HG03439 (cell line): ENCODE data around the gene BSN.

Source experiments
- ATAC-seq: cut with Tn5 transposase; IDR thresholded peaks from one replicate; pipeline ENCODE4 v1.9.1; 2021; ENCODE audit warnings: mild to moderate bottlenecking, moderate library complexity; ENCODE audit not compliant: unreplicated experiment

BSN gene

DNA sequence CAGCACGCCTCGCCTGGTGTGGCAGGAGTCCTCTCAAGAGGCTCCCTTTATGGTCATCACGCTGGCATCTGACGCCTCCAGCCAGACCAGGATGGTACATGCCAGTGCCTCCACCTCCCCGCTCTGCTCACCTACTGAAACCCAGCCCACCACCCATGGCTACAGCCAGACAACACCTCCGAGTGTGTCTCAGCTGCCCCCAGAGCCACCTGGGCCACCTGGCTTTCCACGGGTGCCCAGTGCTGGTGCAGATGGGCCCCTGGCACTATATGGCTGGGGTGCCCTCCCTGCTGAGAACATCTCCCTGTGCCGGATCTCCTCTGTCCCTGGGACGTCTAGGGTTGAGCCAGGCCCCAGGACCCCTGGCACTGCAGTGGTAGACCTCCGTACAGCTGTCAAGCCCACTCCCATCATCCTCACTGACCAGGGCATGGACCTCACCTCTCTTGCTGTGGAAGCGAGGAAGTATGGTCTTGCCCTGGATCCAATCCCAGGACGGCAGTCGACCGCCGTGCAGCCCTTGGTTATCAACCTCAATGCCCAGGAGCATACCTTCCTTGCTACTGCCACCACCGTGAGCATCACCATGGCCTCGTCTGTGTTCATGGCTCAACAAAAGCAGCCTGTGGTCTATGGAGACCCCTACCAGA, 100.0 kb downstream of the BSN start:
- no peak for ATAC-seq

DNA sequence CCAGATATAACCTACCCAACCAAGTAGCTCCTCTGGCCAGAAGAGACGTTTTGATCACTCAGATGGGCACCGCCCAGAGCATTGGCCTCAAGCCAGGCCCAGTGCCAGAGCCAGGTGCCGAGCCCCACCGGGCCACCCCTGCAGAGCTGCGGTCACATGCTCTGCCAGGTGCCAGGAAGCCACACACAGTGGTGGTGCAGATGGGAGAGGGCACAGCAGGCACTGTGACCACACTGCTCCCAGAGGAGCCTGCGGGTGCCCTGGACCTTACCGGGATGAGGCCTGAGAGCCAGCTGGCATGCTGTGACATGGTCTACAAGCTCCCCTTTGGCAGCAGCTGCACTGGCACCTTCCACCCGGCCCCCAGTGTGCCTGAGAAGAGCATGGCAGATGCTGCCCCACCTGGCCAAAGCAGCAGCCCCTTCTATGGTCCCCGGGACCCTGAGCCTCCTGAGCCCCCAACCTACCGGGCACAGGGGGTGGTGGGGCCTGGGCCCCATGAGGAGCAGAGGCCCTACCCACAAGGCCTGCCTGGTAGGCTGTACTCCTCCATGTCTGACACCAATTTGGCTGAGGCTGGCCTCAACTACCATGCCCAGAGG, 100.8 kb downstream of the BSN start:
- no peak for ATAC-seq

DNA sequence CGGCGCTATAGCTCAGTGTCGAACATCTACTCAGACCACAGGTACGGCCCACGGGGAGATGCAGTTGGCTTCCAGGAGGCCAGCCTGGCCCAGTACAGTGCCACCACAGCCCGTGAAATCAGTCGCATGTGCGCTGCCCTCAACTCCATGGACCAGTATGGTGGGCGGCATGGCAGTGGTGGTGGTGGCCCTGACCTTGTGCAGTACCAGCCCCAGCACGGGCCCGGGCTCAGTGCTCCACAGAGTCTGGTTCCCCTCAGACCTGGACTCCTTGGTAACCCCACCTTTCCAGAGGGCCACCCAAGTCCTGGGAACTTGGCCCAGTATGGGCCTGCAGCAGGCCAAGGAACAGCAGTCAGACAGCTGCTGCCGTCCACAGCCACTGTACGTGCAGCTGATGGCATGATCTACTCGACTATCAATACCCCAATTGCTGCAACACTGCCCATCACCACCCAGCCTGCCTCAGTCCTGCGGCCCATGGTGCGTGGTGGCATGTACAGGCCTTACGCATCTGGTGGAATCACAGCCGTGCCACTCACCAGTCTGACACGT, 101.5 kb downstream of the BSN start:
- no peak for ATAC-seq

DNA sequence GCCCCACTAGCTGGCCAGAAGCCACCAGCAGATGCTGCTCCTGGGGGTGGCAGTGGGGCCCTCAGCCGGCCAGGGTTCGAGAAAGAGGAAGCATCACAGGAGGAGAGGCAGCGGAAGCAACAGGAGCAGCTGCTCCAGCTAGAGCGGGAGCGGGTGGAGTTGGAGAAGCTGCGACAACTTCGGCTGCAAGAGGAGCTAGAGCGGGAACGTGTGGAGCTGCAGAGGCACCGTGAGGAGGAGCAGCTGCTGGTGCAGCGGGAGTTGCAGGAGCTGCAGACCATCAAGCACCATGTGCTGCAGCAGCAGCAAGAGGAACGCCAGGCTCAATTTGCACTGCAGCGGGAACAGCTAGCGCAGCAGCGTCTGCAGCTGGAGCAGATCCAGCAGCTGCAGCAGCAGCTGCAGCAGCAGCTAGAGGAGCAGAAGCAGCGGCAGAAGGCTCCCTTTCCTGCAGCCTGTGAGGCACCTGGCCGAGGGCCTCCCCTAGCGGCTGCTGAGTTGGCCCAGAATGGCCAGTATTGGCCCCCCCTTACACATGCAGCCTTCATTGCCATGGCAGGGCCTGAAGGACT, 102.3 kb downstream of the BSN start:
- no peak for ATAC-seq

DNA sequence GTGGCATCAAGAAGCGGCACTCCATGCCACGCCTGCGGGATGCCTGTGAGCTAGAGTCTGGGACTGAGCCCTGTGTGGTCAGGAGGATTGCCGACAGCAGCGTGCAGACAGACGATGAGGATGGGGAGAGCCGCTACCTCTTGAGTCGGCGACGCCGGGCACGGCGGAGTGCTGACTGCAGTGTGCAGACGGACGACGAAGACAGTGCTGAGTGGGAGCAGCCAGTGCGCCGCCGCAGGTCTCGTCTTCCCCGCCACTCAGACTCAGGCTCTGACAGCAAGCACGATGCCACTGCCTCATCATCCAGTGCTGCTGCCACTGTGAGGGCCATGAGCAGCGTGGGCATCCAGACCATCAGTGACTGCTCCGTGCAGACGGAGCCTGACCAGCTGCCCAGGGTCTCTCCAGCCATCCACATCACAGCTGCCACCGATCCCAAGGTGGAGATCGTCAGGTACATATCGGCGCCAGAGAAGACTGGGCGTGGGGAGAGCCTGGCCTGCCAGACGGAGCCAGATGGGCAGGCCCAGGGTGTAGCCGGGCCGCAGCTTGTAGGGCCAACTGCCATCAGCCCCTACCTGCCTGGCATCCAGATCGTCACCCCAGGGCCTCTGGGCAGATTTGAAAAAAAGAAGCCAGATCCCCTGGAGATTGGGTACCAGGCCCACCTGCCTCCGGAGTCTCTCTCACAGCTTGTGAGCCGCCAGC, 103.1 kb downstream of the BSN start:
- no peak for ATAC-seq

DNA sequence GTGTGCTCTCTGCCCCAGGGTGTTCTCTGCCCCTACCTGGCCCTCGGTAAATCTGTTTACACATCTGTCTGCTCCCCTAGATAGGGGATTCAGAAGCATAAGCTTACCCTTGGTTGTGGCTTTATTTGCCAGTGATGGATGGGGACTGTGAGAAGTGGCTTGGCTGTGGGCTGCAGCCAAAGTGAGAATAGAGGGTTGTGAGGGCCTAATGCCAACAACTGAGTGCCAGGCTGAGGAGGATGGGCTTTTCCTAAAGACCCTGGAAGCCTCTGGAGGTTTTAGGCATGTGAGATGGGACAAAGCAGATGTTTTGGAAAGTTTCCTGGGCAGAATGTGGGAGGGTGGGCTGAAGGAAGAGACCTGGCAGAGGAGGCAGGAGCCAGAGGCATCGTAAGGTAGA, 104.4 kb downstream of the BSN start:
- ATAC-seq = no peak

DNA sequence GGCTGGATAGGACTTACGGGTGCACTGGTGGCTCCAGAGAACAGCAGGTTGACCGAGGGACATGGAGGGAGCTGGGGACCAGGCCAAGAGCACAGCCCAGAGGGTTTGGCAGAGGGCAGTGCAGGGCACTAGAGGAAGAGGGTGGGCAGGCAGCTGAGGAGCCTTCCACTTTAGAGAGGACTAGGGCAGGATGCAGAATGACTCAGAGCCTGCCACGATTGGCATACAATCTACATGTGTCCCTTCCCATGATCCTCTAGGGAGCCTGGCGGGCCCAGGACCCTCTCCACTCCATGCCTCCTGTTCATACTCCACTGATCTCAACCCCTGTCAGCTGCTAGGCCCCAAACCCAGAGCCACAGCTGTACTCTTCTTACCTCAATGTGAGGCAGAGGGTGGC, 105.5 kb downstream of the BSN start:
- ATAC-seq = no peak

DNA sequence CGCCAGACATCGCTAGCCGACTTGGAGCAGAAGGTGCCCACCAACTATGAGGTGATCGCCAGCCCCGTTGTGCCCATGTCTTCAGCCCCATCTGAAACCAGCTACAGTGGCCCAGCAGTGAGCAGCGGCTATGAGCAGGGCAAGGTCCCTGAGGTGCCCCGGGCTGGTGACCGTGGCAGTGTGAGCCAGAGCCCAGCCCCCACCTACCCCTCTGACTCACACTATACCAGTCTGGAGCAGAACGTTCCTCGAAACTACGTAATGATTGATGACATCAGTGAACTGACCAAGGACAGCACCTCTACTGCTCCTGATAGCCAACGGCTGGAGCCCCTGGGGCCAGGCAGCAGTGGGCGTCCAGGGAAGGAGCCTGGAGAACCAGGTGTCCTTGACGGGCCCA, 107.0 kb downstream of the BSN start:
- ATAC-seq = no peak

DNA sequence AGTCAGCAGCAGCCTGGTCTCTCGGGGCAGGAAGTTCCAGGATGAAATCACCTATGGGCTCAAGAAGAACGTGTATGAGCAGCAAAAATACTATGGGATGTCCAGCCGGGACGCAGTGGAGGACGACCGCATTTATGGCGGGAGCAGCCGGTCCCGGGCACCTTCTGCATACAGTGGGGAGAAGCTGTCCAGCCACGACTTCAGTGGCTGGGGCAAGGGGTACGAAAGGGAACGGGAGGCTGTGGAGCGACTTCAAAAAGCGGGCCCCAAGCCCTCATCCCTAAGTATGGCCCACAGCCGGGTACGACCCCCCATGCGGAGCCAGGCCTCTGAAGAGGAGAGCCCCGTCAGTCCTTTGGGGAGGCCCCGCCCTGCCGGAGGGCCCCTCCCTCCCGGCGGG, 107.7 kb downstream of the BSN start:
- ATAC-seq = no peak

DNA sequence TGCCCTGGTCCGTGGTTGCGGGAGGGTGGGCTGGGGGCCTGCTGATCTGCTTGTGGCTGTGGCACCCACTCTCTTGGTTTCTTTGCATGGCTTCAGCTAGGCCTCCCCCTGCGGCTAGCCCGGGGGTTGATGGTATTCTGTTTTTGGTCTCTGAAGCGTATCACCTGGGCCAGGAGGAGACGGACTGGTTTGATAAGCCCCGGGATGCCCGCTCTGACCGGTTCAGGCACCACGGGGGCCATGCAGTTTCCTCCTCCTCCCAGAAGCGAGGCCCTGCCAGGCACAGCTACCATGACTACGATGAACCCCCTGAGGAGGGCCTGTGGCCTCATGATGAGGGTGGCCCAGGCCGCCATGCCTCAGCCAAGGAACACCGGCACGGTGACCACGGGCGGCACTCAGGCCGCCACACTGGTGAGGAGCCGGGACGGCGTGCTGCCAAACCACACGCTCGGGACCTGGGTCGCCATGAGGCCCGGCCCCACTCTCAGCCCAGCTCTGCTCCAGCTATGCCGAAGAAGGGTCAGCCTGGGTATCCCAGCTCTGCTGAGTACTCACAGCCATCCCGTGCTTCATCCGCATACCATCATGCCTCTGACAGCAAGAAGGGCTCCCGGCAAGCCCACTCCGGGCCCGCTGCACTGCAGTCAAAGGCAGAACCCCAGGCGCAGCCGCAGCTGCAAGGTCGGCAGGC, 108.6 kb downstream of the BSN start:
- ATAC-seq = no peak

DNA sequence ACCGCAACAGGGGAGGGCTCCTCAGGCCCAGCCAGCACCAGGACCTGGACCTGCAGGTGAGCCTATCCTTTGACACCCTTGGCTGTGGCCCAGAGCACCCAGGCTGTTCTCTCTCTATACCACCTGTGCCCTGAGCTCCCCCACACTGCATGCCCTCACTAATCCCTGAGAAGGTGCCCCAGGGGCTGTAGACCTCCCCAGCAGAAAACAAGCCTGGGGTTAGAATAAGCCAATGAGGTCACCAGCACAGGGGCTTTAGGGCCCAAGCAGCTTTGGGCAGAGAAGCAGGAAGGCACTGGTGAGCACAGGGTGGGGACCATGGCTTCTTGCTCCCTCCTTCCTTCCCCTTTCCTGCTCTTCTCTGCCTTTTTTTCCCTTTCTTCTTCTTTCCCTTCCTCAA, 109.6 kb downstream of the BSN start:
- ATAC-seq = no peak

DNA sequence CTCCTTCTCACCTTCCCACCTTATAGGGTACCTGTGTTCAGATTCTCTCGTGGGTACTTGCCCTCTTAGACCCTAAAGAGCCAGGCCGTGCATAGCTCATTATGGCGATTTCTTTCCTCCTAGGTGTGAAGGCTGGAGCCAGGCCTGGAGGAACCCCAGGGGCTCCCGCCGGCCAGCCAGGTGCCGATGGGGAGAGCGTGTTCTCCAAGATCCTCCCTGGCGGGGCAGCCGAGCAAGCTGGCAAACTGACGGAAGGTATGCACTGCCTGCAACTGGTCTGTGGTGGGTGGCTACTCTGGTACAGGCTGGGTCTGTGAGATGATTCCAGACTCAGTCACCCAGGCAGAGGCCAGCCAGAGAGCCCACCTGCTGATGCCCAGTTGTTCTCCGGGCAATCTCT, 110.0 kb downstream of the BSN start:
- ATAC-seq = no peak

DNA sequence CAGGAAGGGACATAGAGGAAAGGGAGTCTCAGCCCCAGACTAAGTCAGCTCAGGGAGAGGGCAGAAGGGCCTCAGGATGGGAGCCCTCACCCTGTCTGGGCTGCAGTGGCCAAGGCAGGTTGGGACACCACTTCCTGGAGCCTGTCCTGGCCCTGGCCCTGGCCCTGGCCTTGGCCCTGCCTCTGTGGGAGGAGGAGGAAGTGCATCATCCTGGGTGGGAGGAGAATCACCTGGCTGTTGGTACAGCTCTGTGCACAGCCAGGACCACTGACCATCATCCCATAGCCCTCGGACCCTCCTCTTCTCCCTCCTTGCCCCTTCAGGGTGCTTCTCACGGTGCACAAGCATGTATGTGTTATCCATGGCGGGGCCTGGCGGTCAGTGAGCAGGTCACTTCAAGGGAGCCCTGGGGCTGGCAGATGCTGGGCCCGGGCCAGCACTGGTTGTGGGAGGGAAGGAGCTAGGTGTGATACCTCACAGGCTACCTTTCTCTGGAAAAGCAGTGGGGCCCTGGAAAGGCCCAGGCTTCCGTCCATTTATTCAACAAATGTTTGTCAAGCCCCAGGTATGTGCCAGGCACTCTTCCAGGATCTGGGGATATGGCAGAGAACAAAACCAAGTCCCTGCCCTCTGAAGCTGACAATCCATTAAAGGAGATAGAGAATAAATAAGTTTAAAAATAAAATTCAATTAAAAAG, 111.7 kb downstream of the BSN start:
- ATAC-seq = no peak

DNA sequence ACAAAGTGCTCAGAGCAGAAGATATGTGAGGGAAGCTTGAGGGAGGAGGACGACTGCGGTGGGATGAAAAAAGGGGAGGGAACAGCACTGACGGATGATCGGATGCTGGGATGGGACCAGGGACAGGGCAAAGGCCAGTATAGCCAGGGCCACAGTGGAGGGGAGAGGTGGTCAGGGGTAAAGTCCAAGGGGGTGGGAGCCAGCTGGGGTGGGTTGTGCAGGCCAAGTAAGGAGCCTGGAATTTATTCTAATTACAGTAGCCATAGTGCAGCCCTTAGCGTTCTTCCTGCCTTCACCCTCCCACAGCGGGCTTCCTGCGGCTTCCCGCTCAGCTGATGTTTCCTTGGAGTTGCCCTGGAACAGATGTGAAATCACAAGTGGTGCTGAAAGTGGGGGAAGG, 112.3 kb downstream of the BSN start:
- no peak for ATAC-seq

DNA sequence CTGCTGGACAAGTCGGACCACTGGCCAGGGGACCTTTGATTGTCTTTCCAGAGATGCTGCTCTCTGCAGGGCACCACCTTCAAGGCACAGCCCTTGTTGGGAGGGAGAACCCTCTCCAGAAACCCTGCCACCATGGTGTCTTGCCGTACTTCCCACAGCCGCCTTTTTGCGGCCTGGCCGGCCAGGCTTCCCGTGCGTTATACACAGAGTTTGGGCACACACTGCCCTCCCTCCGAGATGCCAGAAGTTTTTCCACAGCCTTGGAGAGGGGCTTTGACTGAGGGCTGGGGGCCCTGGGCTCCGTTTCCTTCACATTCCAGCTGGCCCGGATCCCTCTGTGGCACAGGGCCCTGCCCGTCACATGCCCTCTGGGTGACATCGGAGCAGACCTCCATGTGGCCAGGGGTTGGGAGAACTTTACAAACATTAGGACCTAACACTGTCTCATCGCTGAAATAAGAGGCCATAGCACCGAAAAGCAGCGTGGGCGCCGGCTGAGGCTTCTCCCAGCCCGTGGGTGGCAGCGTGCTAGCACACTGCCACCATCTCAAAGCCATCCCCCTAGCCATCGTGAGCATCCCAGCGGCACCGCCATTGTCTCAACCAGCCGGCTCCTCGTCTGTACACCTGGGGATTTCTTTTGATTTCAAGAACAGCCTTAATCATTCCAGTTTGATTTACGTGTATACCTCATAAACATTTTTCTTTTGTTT, 113.6 kb downstream of the BSN start:
- no peak for ATAC-seq

DNA sequence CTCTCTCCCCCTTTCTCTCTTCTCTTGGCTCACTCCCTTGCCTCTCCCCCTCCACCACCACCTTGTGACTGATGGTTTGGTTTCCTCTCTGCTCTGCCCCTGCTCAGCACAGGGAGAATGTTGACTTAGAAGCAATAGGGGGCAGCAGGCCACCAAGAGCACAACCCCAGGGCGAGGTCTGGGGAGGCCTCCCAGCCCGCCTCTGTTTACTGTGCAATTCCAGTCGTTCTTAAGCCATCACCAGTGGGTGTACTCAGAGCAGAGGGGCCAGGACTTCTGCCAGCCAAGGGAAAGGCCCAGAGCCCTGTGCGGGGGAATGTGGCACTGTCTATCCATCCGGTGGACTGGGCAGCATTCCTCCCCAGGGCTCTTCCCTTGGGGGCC, 114.1 kb downstream of the BSN start:
- no peak for ATAC-seq

DNA sequence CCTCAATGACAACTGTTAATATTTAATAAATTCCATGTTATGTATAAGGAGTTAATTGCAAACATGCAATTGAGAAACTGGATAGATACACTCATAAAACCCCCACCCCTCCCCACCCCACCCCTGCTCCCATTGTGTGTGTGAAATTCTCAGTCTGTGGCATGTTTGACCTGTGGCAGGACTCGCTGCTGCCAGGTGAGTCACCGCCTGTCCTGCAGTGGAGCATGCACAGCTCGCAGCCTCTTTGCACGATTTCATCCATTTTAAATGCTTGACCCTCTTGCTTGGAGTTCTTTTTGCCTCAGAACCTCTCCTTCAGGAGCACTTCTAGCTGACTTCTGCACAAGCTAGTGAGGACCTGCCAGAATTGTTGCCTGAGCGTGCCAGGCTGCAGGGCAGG, 114.6 kb downstream of the BSN start:
- no peak for ATAC-seq

DNA sequence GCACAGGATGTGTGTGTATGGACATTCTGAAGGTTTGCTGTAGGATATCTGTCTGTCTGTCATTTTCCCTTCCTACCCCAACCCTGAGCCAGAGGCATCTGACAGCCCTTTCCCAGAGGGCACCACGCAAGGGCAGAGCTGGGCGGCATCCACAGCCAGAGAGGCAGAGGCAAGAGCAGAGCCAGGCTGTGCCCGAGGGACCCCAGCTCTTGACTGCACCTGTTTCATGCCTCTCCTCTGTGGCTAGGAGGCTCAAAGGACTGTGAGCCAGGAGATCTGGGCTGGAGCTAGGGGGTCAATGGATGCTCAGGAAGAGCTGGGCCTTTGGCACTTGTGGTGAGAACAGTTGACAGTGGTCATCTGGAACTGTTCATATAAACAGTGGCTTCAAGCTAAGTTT, 115.1 kb downstream of the BSN start:
- ATAC-seq = no peak

DNA sequence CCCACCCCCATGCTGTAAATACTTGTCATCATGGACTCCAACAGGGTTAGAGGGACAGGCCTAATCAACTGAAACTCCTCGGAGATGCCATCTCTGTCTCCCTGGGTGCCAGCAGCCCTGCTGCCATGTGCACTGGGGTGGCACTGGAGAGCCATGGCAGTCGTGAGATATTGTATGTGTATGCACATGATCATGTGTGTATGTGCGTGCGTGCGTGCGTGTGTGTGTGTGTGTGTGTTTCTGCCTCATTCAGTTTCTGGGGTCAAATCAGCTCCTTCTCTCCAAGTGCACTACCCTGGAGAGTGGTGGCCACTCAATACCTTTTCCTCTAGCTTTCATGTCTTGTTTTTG, 116.6 kb downstream of the BSN start:
- ATAC-seq = no peak
